Measurements from ENCODE around the gene AGAP3.

Gene AGAP3

GRCh38 chr7:151126491-151127137, 40.3 kb downstream of the AGAP3 start:
- DNase-seq (ENCODE audit: low spot score) (no peak), ATAC-seq (ENCODE audit: low read depth) (no peak)
- H3K27ac ChIP-seq (ENCODE audit: poor library complexity, severe bottlenecking), result no peak overlapping the region
- no peak for TF ChIP-seq CTCF (IDR thresholded peaks at IDR 0.05; ENCODE audit: poor library complexity, severe bottlenecking)
- H3K4me1 ChIP-seq (ENCODE audit: insufficient read depth, poor library complexity, severe bottlenecking), result no peaks in the 10 kb centered on the region
- no peaks in the 10 kb centered on the region for H3K9me3 ChIP-seq (ENCODE audit: severe bottlenecking)
- H3K27me3 ChIP-seq (ENCODE audit: insufficient read depth, poor library complexity, severe bottlenecking), result no peaks in the 10 kb centered on the region
- peaks cover 65% of the 10 kb centered on the region for H3K36me3 ChIP-seq (ENCODE audit: low read depth)
- H3K4me3 ChIP-seq (ENCODE audit: severe bottlenecking), result no peak overlapping the region

- no peak overlapping the region for H3K4me3 ChIP-seq (ENCODE audit: severe bottlenecking)
- H3K27me3 ChIP-seq (ENCODE audit: insufficient read depth, poor library complexity, severe bottlenecking), result no peaks in the 10 kb centered on the region
- H3K36me3 ChIP-seq (ENCODE audit: low read depth), result peaks cover 66% of the 10 kb centered on the region
- no peaks in the 10 kb centered on the region for H3K4me1 ChIP-seq (ENCODE audit: insufficient read depth, poor library complexity, severe bottlenecking)
- no peaks in the 10 kb centered on the region for H3K9me3 ChIP-seq (ENCODE audit: severe bottlenecking)
- no peak for TF ChIP-seq CTCF (IDR thresholded peaks at IDR 0.05; ENCODE audit: poor library complexity, severe bottlenecking)
- H3K27ac ChIP-seq (ENCODE audit: poor library complexity, severe bottlenecking), result no peak overlapping the region
- ATAC-seq (ENCODE audit: low read depth), result no peak
- no peak for DNase-seq (ENCODE audit: low spot score)
Observed at GRCh38 chr7:151128144-151128543, 41.9 kb downstream of the AGAP3 start.

GRCh38 chr7:151128716-151129115, 42.4 kb downstream of the AGAP3 start:
- Histone ChIP-seq H3K36me3 (ENCODE audit: low read depth) (peaks cover 64% of the 10 kb centered on the region), H3K9me3 (ENCODE audit: severe bottlenecking) (no peaks in the 10 kb centered on the region), H3K27me3 (ENCODE audit: insufficient read depth, poor library complexity, severe bottlenecking) (no peaks in the 10 kb centered on the region), H3K4me3 (ENCODE audit: severe bottlenecking) (no peak overlapping the region), H3K27ac (ENCODE audit: poor library complexity, severe bottlenecking) (no peak overlapping the region), H3K4me1 (ENCODE audit: insufficient read depth, poor library complexity, severe bottlenecking) (no peaks in the 10 kb centered on the region)
- no peak for DNase-seq (ENCODE audit: low spot score)
- ATAC-seq (ENCODE audit: low read depth), result no peak
- no peak for TF ChIP-seq CTCF (IDR thresholded peaks at IDR 0.05; ENCODE audit: poor library complexity, severe bottlenecking)

GRCh38 chr7:151129117-151129959, 43.1 kb downstream of the AGAP3 start:
- no peaks in the 10 kb centered on the region for H3K27me3 ChIP-seq (ENCODE audit: insufficient read depth, poor library complexity, severe bottlenecking)
- DNase-seq (ENCODE audit: low spot score) (no peak), ATAC-seq (ENCODE audit: low read depth) (no peak)
- peaks cover 64% of the 10 kb centered on the region for H3K36me3 ChIP-seq (ENCODE audit: low read depth)
- TF ChIP-seq CTCF (IDR thresholded peaks at IDR 0.05; ENCODE audit: poor library complexity, severe bottlenecking), result no peak
- no peak overlapping the region for H3K4me3 ChIP-seq (ENCODE audit: severe bottlenecking)
- H3K9me3 ChIP-seq (ENCODE audit: severe bottlenecking), result no peaks in the 10 kb centered on the region
- no peaks in the 10 kb centered on the region for H3K4me1 ChIP-seq (ENCODE audit: insufficient read depth, poor library complexity, severe bottlenecking)
- no peak overlapping the region for H3K27ac ChIP-seq (ENCODE audit: poor library complexity, severe bottlenecking)

Measured in RWPE2 (cell line).